ENCODE results near the gene ADAMTS16.

- TF ChIP-seq, protein P1, sequence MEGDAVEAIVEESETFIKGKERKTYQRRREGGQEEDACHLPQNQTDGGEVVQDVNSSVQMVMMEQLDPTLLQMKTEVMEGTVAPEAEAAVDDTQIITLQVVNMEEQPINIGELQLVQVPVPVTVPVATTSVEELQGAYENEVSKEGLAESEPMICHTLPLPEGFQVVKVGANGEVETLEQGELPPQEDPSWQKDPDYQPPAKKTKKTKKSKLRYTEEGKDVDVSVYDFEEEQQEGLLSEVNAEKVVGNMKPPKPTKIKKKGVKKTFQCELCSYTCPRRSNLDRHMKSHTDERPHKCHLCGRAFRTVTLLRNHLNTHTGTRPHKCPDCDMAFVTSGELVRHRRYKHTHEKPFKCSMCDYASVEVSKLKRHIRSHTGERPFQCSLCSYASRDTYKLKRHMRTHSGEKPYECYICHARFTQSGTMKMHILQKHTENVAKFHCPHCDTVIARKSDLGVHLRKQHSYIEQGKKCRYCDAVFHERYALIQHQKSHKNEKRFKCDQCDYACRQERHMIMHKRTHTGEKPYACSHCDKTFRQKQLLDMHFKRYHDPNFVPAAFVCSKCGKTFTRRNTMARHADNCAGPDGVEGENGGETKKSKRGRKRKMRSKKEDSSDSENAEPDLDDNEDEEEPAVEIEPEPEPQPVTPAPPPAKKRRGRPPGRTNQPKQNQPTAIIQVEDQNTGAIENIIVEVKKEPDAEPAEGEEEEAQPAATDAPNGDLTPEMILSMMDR (IDR thresholded peaks at IDR 0.05; ENCODE audit: low read length), result no peak
- no peak for TF ChIP-seq EZH2 (optimal IDR thresholded peaks at IDR 0.05; ENCODE audit: low read depth, low read length)
These were observed 195.0 kb downstream of the ADAMTS16 start for GRCh38 chr5:5335107-5335506.

Measured in MM.1S (cell line).